PC-3 (cell line): Measurements from ENCODE around the gene ADAMTSL2. TPM values are rescaled to one million over a fixed set of nuclear protein-coding genes. Genes with fewer than 3 reads are reported as not detected.

Experiments used
- ATAC-seq: fragments of 200-7000 bp; cut with Tn5 transposase; 2 replicates; pipeline ENCODE4 v1.9.1; 2020; ENCODE audit warnings: mild to moderate bottlenecking, moderate library complexity
- BruUV-seq: library from RNA; stranded (reverse); fragments of 400-500 nt; replicated peaks from 2 replicates; lab custom pipeline; 2021; lab: Mats Ljungman, UMichigan
- CTCF ChIA-PET: fragments of 300-600 bp; sonication (Branson Sonifier 250); formaldehyde crosslinking; loops from one replicate; lab custom pipeline; 2022; ENCODE audit warnings: antibody characterized with exemption; lab: Charles Lee
- POLR2A ChIA-PET: fragments of 300-600 bp; sonication (Branson Sonifier 250); formaldehyde crosslinking; loops from one replicate; lab custom pipeline; 2022; ENCODE audit warnings: antibody characterized with exemption; ENCODE audit not compliant: unreplicated experiment; lab: Charles Lee
- DNase-seq: peaks from one replicate; pipeline ENCODE4 v3.0.0-alpha.2; 2015
- H2AFZ ChIP-seq: fragments of 300-600 bp; sonication (generic); 2 replicates; pipeline ENCODE4 v1.6.0; 2016; ENCODE audit warnings: antibody characterized with exemption, low read length
- H3F3A ChIP-seq: fragments of 300-600 bp; sonication (generic); one replicate; pipeline ENCODE4 v1.6.0; 2017; ENCODE audit warnings: antibody characterized with exemption, low read length, control low read depth, mild to moderate bottlenecking; ENCODE audit not compliant: unreplicated experiment
- H3K27ac ChIP-seq: fragments of 300-600 bp; sonication (generic); 2 replicates; pipeline ENCODE4 v1.5.1; 2016; ENCODE audit warnings: mild to moderate bottlenecking, low read length
- H3K27me3 ChIP-seq: fragments of 300-600 bp; sonication (generic); 2 replicates; pipeline ENCODE4 v1.6.1; 2016; ENCODE audit warnings: low read length, mixed read lengths
- H3K36me3 ChIP-seq: fragments of 300-600 bp; sonication (generic); 2 replicates; pipeline ENCODE4 v1.6.1; 2016; ENCODE audit warnings: low read depth, mixed run types, low read length, mixed read lengths
- H3K4me1 ChIP-seq: fragments of 300-600 bp; sonication (generic); 2 replicates; pipeline ENCODE4 v1.5.1; 2016; ENCODE audit warnings: low read length; ENCODE audit not compliant: insufficient read depth
- H3K4me2 ChIP-seq: fragments of 300-600 bp; sonication (generic); 2 replicates; pipeline ENCODE4 v1.6.0; 2016; ENCODE audit warnings: low read length
- H3K4me3 ChIP-seq: fragments of 300-600 bp; sonication (generic); 2 replicates; pipeline ENCODE4 v1.5.1; 2016; ENCODE audit warnings: mild to moderate bottlenecking, low read length, mixed read lengths
- H3K79me2 ChIP-seq: fragments of 300-600 bp; sonication (generic); 2 replicates; pipeline ENCODE4 v1.6.1; 2017; ENCODE audit warnings: low read length, mixed read lengths
- H3K9ac ChIP-seq: fragments of 300-600 bp; sonication (generic); 2 replicates; pipeline ENCODE4 v1.6.0; 2016; ENCODE audit warnings: mild to moderate bottlenecking, low read length
- H3K9me2 ChIP-seq: fragments of 300-600 bp; sonication (generic); replicated peaks from 2 replicates; pipeline ENCODE4 v1.6.1; 2016; ENCODE audit warnings: mixed run types, low read length, mixed read lengths
- H3K9me3 ChIP-seq: fragments of 300-600 bp; sonication (generic); 2 replicates; pipeline ENCODE4 v1.6.1; 2016; ENCODE audit warnings: low read length, mixed read lengths
- H4K20me1 ChIP-seq: fragments of 300-600 bp; sonication (generic); 2 replicates; pipeline ENCODE4 v1.6.1; 2016; ENCODE audit warnings: low read length, mixed read lengths
- EZH2 ChIP-seq: fragments of 300-600 bp; sonication (generic); IDR thresholded peaks from one replicate; pipeline ENCODE4 v1.6.1; 2017; ENCODE audit warnings: antibody characterized with exemption, mild to moderate bottlenecking, low read length; ENCODE audit not compliant: unreplicated experiment
- EZH2phosphoT487 ChIP-seq: fragments of 300-600 bp; sonication (generic); IDR thresholded peaks from 2 replicates; pipeline ENCODE4 v1.6.1; 2018; ENCODE audit warnings: mild to moderate bottlenecking, antibody characterized with exemption, low read length, borderline replicate concordance
- intact Hi-C: fragments of 100-400 bp; cut with micrococcal nuclease; formaldehyde crosslinking; loops from 2 replicates; pipeline ENCODE4 v1.9.0; 2023
- total RNA-seq: library from RNA; depleted of rRNA; stranded (reverse); fragments of >200 nt; gene quantifications from 2 replicates; pipeline ENCODE4 v1.2.3, GENCODE V29; 2014
- TF ChIP-seq, protein P1 (sequence below): fragments of 300-600 bp; sonication (generic); conservative IDR thresholded peaks from 2 replicates; pipeline ENCODE4 v1.5.1; 2017; ENCODE audit warnings: antibody characterized with exemption, low read depth, mild to moderate bottlenecking, low read length

The ADAMTSL2 gene
- total RNA-seq, 1 experiment from 2014 or later = not detected

DNA sequence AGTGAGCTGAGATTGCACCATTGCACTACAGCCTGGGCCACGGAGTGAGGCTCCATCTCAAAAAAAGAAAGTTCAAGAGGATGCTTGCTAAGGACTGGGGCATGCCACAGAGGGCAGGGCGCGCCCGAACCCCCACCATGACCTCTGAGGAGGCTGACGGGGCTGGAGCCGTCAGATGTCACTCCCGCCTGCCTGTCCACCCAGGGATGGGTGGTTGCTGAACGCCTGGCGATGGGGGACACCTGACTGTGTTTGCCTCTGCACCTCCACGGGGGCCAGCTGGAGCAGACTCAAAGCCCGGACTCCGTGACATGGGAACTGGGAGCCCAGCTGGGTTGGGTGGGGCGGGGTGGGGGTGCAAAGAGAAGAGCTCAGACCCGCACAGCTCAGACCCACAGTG is 31.9 kb downstream of the ADAMTSL2 start:
- H4K20me1 ChIP-seq = no peaks in the 10 kb centered on the region
- H3K9me3 ChIP-seq = no peaks in the 10 kb centered on the region
- intact Hi-C loops = no loop called here
- no peak for DNase-seq
- no TSS peak for BruUV-seq
- no peaks in the 10 kb centered on the region for H3K36me3 ChIP-seq
- H3F3A ChIP-seq = no peaks in the 10 kb centered on the region
- no peak for ATAC-seq
- CTCF ChIA-PET = no interaction called here
- no peaks in the 10 kb centered on the region for H3K4me1 ChIP-seq
- no peaks in the 10 kb centered on the region for H3K79me2 ChIP-seq
- no peak overlapping the region for H2AFZ ChIP-seq
- H3K27me3 ChIP-seq = no peaks in the 10 kb centered on the region
- no peak overlapping the region for H3K4me2 ChIP-seq
- POLR2A ChIA-PET = no interaction called here
- no peak overlapping the region for H3K27ac ChIP-seq
- no peak overlapping the region for H3K4me3 ChIP-seq
- TF ChIP-seq EZH2phosphoT487 (no peak), EZH2 (no peak)
- TF ChIP-seq, protein P1, sequence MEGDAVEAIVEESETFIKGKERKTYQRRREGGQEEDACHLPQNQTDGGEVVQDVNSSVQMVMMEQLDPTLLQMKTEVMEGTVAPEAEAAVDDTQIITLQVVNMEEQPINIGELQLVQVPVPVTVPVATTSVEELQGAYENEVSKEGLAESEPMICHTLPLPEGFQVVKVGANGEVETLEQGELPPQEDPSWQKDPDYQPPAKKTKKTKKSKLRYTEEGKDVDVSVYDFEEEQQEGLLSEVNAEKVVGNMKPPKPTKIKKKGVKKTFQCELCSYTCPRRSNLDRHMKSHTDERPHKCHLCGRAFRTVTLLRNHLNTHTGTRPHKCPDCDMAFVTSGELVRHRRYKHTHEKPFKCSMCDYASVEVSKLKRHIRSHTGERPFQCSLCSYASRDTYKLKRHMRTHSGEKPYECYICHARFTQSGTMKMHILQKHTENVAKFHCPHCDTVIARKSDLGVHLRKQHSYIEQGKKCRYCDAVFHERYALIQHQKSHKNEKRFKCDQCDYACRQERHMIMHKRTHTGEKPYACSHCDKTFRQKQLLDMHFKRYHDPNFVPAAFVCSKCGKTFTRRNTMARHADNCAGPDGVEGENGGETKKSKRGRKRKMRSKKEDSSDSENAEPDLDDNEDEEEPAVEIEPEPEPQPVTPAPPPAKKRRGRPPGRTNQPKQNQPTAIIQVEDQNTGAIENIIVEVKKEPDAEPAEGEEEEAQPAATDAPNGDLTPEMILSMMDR = no peak
- H3K9ac ChIP-seq = no peak overlapping the region
- H3K9me2 ChIP-seq = no peaks in the 10 kb centered on the region

DNA sequence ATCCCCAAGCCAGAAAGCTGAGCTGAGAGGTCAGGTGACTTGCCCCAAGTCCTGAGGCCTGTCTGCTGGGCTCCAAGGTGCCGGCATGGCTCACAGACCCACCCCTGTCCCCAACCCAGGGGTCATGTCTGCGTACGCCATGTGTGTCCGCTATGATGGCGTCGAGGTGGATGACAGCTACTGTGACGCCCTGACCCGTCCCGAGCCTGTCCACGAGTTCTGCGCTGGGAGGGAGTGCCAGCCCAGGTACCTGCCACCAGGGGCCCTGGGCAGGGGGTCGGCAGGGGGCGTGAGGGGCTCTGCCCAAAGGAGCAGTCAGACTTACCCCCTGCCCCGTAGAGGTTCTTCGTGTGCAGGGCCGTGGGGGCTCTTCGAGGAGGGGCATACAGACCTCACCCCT is 32.3 kb downstream of the ADAMTSL2 start:
- ChIA-PET POLR2A (no interaction called here), CTCF (no interaction called here)
- Histone ChIP-seq H3K79me2 (no peaks in the 10 kb centered on the region), H2AFZ (no peak overlapping the region), H3K4me1 (no peaks in the 10 kb centered on the region), H4K20me1 (no peaks in the 10 kb centered on the region), H3K27me3 (no peaks in the 10 kb centered on the region), H3K36me3 (no peaks in the 10 kb centered on the region), H3K9me3 (no peaks in the 10 kb centered on the region), H3F3A (no peaks in the 10 kb centered on the region), H3K4me2 (no peak overlapping the region), H3K4me3 (no peak overlapping the region), H3K9me2 (no peaks in the 10 kb centered on the region), H3K9ac (no peak overlapping the region), H3K27ac (no peak overlapping the region)
- ATAC-seq = no peak
- BruUV-seq = no TSS peak
- TF ChIP-seq EZH2 (no peak), EZH2phosphoT487 (no peak)
- TF ChIP-seq, protein P1 = no peak
- DNase-seq = no peak
- intact Hi-C loops = no loop called here

DNA sequence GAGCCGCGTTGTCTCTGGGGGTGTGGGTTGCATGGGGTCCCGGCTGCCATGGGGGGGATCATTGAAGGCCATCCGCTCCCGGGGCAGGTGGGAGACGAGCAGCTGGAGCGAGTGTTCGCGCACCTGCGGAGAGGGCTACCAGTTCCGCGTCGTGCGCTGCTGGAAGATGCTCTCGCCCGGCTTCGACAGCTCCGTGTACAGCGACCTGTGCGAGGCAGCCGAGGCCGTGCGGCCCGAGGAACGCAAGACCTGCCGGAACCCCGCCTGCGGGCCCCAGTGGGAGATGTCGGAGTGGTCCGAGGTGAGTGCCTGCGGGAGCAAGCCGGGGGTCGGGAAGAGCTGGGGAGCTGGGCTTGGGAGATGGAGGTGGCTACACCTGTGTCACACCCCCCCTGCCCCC is 33.7 kb downstream of the ADAMTSL2 start:
- no peaks in the 10 kb centered on the region for H4K20me1 ChIP-seq
- TF ChIP-seq EZH2 = no peak
- TF ChIP-seq, protein P1 = no peak
- TF ChIP-seq EZH2phosphoT487 = no peak
- no peaks in the 10 kb centered on the region for H3K36me3 ChIP-seq
- ChIA-PET CTCF (no interaction called here), POLR2A (no interaction called here)
- no peaks in the 10 kb centered on the region for H3F3A ChIP-seq
- H3K9ac ChIP-seq = no peak overlapping the region
- BruUV-seq = no TSS peak
- H3K4me1 ChIP-seq = no peaks in the 10 kb centered on the region
- no peak overlapping the region for H3K4me2 ChIP-seq
- no peak overlapping the region for H3K4me3 ChIP-seq
- no peak for ATAC-seq
- H3K9me2 ChIP-seq = no peaks in the 10 kb centered on the region
- no peak for DNase-seq
- no peak overlapping the region for H2AFZ ChIP-seq
- H3K27me3 ChIP-seq = peaks cover 7% of the 10 kb centered on the region; the same call in 1 of the 2 replicates
- no peaks in the 10 kb centered on the region for H3K79me2 ChIP-seq
- H3K27ac ChIP-seq = no peak overlapping the region
- no peaks in the 10 kb centered on the region for H3K9me3 ChIP-seq
- intact Hi-C loops = no loop called here
